ENCODE measurements around the gene CHST10.

CHST10 gene

DNA sequence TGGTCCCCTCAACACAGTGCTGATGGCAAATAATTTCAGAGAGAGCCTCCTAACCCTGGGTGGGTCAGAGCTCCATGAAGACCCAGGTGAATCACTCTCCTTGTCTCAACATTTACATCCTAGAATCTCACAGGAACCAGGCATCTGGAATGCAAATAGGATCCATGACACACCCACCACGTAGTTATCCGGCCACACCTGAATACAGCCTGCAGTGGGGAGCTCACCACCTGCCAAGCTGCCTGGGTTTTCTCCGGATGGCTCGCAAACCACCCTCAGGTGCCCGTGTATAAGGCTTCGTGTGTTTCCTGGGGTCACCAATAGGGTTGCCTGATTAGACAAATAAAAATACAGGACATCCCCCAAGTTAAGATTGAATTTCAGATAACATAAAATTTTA lies 9.9 kb downstream of the CHST10 start:
- DNase-seq (ENCODE audit: low read depth), result no peak
- TF ChIP-seq, protein P1, sequence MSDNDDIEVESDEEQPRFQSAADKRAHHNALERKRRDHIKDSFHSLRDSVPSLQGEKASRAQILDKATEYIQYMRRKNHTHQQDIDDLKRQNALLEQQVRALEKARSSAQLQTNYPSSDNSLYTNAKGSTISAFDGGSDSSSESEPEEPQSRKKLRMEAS (IDR thresholded peaks at IDR 0.05; ENCODE audit: low read depth, low read length), result no peak
- no peak for TF ChIP-seq POLR2A (IDR thresholded peaks at IDR 0.05; ENCODE audit: extremely low read depth, insufficient read length)
- TF ChIP-seq, protein P2, sequence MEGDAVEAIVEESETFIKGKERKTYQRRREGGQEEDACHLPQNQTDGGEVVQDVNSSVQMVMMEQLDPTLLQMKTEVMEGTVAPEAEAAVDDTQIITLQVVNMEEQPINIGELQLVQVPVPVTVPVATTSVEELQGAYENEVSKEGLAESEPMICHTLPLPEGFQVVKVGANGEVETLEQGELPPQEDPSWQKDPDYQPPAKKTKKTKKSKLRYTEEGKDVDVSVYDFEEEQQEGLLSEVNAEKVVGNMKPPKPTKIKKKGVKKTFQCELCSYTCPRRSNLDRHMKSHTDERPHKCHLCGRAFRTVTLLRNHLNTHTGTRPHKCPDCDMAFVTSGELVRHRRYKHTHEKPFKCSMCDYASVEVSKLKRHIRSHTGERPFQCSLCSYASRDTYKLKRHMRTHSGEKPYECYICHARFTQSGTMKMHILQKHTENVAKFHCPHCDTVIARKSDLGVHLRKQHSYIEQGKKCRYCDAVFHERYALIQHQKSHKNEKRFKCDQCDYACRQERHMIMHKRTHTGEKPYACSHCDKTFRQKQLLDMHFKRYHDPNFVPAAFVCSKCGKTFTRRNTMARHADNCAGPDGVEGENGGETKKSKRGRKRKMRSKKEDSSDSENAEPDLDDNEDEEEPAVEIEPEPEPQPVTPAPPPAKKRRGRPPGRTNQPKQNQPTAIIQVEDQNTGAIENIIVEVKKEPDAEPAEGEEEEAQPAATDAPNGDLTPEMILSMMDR (IDR thresholded peaks at IDR 0.05; ENCODE audit: low read depth, low read length), result no peak
- TF ChIP-seq MYC (IDR thresholded peaks at IDR 0.05; ENCODE audit: low read depth, low read length), result no peak
- H3K4me3 ChIP-seq (ENCODE audit: low read depth, low read length), result no peak overlapping the region

DNA sequence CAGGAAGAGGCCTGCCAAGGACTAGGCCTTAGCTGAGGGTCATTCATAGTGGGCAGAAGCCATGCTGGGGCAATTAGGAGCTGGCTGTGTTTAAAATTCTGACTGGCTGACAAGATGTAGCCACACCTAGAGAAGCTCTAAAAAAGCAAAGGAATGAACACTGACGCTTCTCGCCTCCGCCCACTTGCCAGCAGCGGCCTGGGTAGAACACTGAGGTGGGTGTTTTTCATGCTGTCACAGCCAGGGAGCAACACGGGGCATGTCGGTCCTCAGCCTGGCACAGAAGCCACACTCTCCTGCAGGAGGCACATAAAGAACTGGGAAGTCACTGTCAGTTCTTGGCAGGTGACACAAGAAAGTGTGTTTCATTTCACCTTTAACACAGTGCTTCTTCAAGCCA lies 10.4 kb downstream of the CHST10 start:
- no peak overlapping the region for H3K4me3 ChIP-seq (ENCODE audit: low read depth, low read length)
- TF ChIP-seq, protein P1 (IDR thresholded peaks at IDR 0.05; ENCODE audit: low read depth, low read length), result no peak
- TF ChIP-seq, protein P2 (IDR thresholded peaks at IDR 0.05; ENCODE audit: low read depth, low read length), result no peak
- no peak for TF ChIP-seq POLR2A (IDR thresholded peaks at IDR 0.05; ENCODE audit: extremely low read depth, insufficient read length)
- TF ChIP-seq MYC (IDR thresholded peaks at IDR 0.05; ENCODE audit: low read depth, low read length), result no peak
- no peak for DNase-seq (ENCODE audit: low read depth)

DNA sequence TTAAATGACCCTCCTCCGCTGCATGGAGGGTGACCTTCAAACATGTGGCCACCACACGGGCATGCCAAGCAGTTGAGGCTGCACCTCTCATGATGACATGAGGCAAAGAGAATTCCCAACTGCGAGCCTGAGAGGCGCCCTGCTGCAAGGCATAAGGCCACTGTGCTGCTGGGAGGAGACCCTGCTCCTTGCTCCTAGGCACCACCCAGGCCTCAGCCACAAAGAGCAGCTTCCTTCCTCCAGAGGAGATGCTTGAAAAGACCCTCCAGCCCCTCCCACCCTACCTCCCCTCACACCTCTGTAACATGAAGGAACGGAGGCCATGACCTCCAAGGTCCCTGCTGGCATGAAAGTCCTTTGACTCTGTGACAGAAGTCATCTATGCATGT lies 11.4 kb downstream of the CHST10 start:
- no peak for DNase-seq (ENCODE audit: low read depth)
- TF ChIP-seq POLR2A (IDR thresholded peaks at IDR 0.05; ENCODE audit: extremely low read depth, insufficient read length) (no peak), MYC (IDR thresholded peaks at IDR 0.05; ENCODE audit: low read depth, low read length) (no peak)
- TF ChIP-seq, protein P1 (IDR thresholded peaks at IDR 0.05; ENCODE audit: low read depth, low read length), result no peak
- TF ChIP-seq, protein P2 (IDR thresholded peaks at IDR 0.05; ENCODE audit: low read depth, low read length), result no peak

DNA sequence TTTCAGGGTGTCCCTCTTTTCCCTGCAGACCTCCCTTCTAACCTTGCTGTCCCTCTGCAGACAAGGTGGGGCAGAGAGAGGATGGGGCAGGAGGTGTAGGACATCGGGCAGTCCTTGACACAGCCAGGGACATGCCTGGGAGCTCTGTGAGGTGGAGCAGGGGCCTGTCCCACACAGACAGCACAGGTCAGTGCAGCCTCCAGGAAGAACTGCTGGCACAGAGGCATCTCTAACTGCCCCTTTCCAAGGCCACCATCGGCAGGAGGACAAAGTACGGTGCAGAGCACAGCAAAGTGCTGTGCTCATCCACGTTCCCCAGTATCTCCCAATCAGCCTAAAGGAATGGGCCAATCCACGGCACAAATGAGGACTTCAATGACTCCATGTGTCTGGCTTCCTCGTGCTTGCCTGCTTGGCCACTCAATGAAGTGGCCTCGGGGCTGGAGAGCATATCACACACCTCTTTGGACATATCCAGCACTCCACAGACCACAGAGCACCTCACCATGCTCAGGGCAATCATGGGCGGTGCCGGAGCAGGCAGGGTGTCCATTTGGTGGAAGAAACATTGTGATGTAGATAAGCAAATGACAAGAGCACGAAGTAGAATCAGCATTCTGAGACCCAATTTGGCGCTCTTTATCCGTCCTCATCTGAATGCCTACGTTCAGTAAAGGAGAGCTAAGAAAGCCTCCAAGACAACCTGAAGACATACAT lies 11.9 kb downstream of the CHST10 start:
- TF ChIP-seq MYC (IDR thresholded peaks at IDR 0.05; ENCODE audit: low read depth, low read length), result no peak
- TF ChIP-seq, protein P1 (IDR thresholded peaks at IDR 0.05; ENCODE audit: low read depth, low read length), result no peak
- no peak for TF ChIP-seq POLR2A (IDR thresholded peaks at IDR 0.05; ENCODE audit: extremely low read depth, insufficient read length)
- TF ChIP-seq, protein P2 (IDR thresholded peaks at IDR 0.05; ENCODE audit: low read depth, low read length), result no peak
- no peak for DNase-seq (ENCODE audit: low read depth)
- no peak overlapping the region for H3K4me3 ChIP-seq (ENCODE audit: low read depth, low read length)

More for the DNA sequence above, 11.4 kb downstream of the CHST10 start:
- H3K4me3 ChIP-seq (ENCODE audit: low read depth, low read length), result no peak overlapping the region

DNA sequence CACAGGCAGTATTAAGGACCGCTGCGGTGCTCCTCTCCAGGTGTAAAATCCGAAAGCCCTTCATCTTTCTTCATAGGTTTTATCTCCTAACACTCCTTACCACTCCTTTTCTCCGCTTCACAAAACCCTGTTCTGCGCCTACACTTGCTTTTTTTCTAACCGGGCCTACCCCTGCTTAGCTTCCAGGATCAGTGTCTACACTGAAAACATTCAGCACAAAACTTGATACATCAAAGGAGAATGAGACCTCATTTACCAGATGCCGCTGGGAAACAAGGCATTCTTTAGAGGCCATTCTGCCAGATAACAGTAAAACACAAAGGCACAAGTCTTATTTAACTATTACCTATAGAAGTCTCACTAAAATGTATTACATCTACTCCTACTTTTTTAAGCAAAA lies 13.1 kb downstream of the CHST10 start:
- TF ChIP-seq MYC (IDR thresholded peaks at IDR 0.05; ENCODE audit: low read depth, low read length), result no peak
- TF ChIP-seq POLR2A (IDR thresholded peaks at IDR 0.05; ENCODE audit: extremely low read depth, insufficient read length), result no peak
- TF ChIP-seq, protein P2 (IDR thresholded peaks at IDR 0.05; ENCODE audit: low read depth, low read length), result no peak
- TF ChIP-seq, protein P1 (IDR thresholded peaks at IDR 0.05; ENCODE audit: low read depth, low read length), result no peak
- no peak for DNase-seq (ENCODE audit: low read depth)
- H3K4me3 ChIP-seq (ENCODE audit: low read depth, low read length), result no peak overlapping the region

Measured in NB4 (cell line).